GM23248 (cell line): ENCODE measurements around the gene IGF1R. TPM values are rescaled to one million over a fixed set of nuclear protein-coding genes. Genes with fewer than 3 reads are reported as not detected.

Source experiments
- DNase-seq: peaks from one replicate; pipeline ENCODE4 v3.0.0-alpha.2; 2015
- H2AFZ ChIP-seq: fragments of 200-600 bp; sonication (generic); 2 replicates; pipeline ENCODE4 v1.6.1; 2016; ENCODE audit warnings: antibody characterized with exemption
- H3F3A ChIP-seq: fragments of 200-600 bp; sonication (generic); 2 replicates; pipeline ENCODE4 v1.6.1; 2016; ENCODE audit warnings: mild to moderate bottlenecking, antibody characterized with exemption, mixed run types; ENCODE audit not compliant: insufficient read depth
- H3K27ac ChIP-seq: fragments of 200-600 bp; sonication (generic); 2 replicates; pipeline ENCODE4 v1.5.1; 2016; ENCODE audit warnings: mild to moderate bottlenecking
- H3K27me3 ChIP-seq: fragments of 200-600 bp; sonication (generic); replicated peaks from 2 replicates; pipeline ENCODE4 v1.6.1; 2016; ENCODE audit warnings: mild to moderate bottlenecking; ENCODE audit not compliant: insufficient read depth
- H3K36me3 ChIP-seq: fragments of 200-600 bp; sonication (generic); 2 replicates; pipeline ENCODE4 v1.6.1; 2016; ENCODE audit warnings: low read depth, mild to moderate bottlenecking
- H3K4me1 ChIP-seq: fragments of 200-600 bp; sonication (generic); 2 replicates; pipeline ENCODE4 v1.6.1; 2016; ENCODE audit warnings: mild to moderate bottlenecking; ENCODE audit not compliant: insufficient read depth
- H3K4me2 ChIP-seq: fragments of 200-600 bp; sonication (generic); one replicate; pipeline ENCODE4 v1.6.1; 2016; ENCODE audit warnings: mild to moderate bottlenecking; ENCODE audit not compliant: unreplicated experiment
- H3K4me3 ChIP-seq: fragments of 200-600 bp; sonication (generic); 2 replicates; pipeline ENCODE4 v1.5.1; 2016; ENCODE audit warnings: mild to moderate bottlenecking
- H3K79me2 ChIP-seq: fragments of 200-600 bp; sonication (generic); 2 replicates; pipeline ENCODE4 v1.6.1; 2016; ENCODE audit warnings: mild to moderate bottlenecking; ENCODE audit not compliant: insufficient read depth
- H3K9ac ChIP-seq: fragments of 200-600 bp; sonication (generic); 2 replicates; pipeline ENCODE4 v1.6.1; 2016; ENCODE audit warnings: mild to moderate bottlenecking
- H3K9me2 ChIP-seq: fragments of 200-600 bp; sonication (generic); 2 replicates; pipeline ENCODE4 v1.6.1; 2016; ENCODE audit warnings: mixed run types, mild to moderate bottlenecking, moderate library complexity; ENCODE audit not compliant: insufficient read depth
- H3K9me3 ChIP-seq: fragments of 200-600 bp; sonication (generic); one replicate; pipeline ENCODE4 v1.6.1; 2017; ENCODE audit warnings: low read depth
- H4K20me1 ChIP-seq: fragments of 200-600 bp; sonication (generic); 2 replicates; pipeline ENCODE4 v1.6.0; 2016; ENCODE audit not compliant: insufficient read depth
- EZH2 ChIP-seq: fragments of 200-600 bp; sonication (generic); IDR thresholded peaks from 2 replicates; pipeline ENCODE4 v1.6.1; 2018; ENCODE audit warnings: antibody characterized with exemption, mild to moderate bottlenecking; ENCODE audit not compliant: insufficient read depth, poor library complexity, severe bottlenecking
- EZH2phosphoT487 ChIP-seq: fragments of 200-600 bp; sonication (generic); IDR thresholded peaks from 2 replicates; pipeline ENCODE4 v1.6.1; 2018; ENCODE audit warnings: antibody characterized with exemption, moderate library complexity, mild to moderate bottlenecking, low read depth; ENCODE audit not compliant: insufficient read depth
- WGBS, 2 experiments: methylation state at CpG; one replicate each; pipeline ENCODE4 v1.1.6; 2015 to 2017; ENCODE audit warnings: low lambda C conversion rate in 2 of 2, low coverage in 1 of 2; ENCODE audit errors: missing lambda C conversion rate in 2 of 2; 5-methylcytosine and 5-hydroxymethylcytosine counted together
- in situ Hi-C: fragments of 300-500 bp; cut with MboI; formaldehyde crosslinking; loops from 2 replicates; pipeline ENCODE4 v1.15.0; 2020
- polyA plus RNA-seq: library from polyadenylated mRNA; unstranded; fragments of >200 nt; fragmentation: Nextera tagmentation; extraction: Ambion mirVana; gene quantifications from 2 replicates; pipeline ENCODE4 v1.2.1, GENCODE V29; 2016
- total RNA-seq: library from RNA; depleted of rRNA; stranded (reverse); fragments of >200 nt; shearing (Covaris generic); gene quantifications from 2 replicates; pipeline ENCODE4 v1.2.3, GENCODE V29; 2014

Gene IGF1R
- total and polyA plus RNA-seq, 2 experiments from 2014 or later = 22.0 to 48.6 TPM

DNA sequence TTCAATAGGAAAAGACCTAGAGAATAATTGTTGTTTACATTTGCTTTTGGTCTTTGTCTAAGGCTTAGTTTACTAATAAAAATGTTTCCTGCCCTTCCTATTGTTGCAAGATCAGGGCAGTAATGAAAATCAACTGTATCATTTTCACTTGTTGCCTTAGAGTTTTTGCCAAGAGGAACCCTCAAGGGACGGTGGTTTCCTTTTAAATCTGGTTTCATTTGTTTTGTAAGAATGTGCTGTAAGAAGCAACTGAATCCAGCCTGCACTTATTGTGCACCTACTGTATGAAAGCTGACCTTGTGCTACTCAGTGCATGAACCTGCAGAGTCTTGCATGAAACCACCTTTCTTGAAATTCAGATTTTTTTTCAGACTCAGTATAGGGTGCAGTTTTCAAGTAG is 5.3 kb downstream of the IGF1R start:
- TF ChIP-seq EZH2phosphoT487 (no peak), EZH2 (no peak)
- Histone ChIP-seq H3K9me2 (no peaks in the 10 kb centered on the region), H3K79me2 (peaks cover 94% of the 10 kb centered on the region), H3K27me3 (no peaks in the 10 kb centered on the region), H4K20me1 (peaks cover 20% of the 10 kb centered on the region; the same call in 1 of the 2 replicates), H3K9me3 (no peaks in the 10 kb centered on the region), H3K9ac (peak overlapping the region; percentile 89), H3F3A (peaks cover 48% of the 10 kb centered on the region), H2AFZ (no peak overlapping the region), H3K4me2 (peak overlapping the region; percentile 99), H3K36me3 (no peaks in the 10 kb centered on the region), H3K27ac (peak overlapping the region; percentile 15), H3K4me3 (peak overlapping the region; percentile 86), H3K4me1 (peaks cover 57% of the 10 kb centered on the region)
- in situ Hi-C loops = loop anchor here (10.0 to 25.0 kb wide), 2 partner anchors 191 to 409 kb away; no protein-coding TSS in a partner anchor
- DNase-seq = peak; percentile 57
- WGBS, 2 experiments = 6 to 10% methylated on average over 1 of the region's 1 CpG

DNA sequence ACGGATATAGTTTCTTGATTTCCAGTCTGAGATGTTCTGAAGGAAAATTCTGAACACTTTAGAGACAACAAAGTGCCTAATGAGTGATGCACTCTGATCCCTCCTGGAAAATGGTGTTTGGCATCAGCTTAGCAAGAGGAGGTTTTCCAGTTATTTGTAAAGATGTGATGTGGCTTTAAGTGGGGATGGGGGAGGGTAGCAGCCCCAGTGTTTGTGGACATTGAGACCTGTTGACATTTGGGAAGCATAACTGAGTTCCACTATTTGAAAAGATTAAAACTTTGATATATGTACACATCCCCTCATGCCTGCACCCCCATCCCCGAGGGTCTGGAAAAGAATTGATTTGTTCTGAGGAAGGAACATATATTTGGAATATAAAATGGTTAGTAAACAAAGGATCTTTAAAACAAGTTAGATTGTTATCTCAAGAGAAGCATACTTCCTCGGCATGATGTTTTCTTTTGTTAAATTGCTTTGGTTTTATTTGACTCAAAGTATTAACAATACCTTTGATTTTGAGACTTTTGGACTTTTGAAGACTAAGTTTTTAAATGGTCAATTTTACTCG is 6.5 kb downstream of the IGF1R start:
- Histone ChIP-seq H3K27me3 (no peaks in the 10 kb centered on the region), H2AFZ (no peak overlapping the region), H3K4me1 (peaks cover 65% of the 10 kb centered on the region), H3K36me3 (no peaks in the 10 kb centered on the region), H4K20me1 (peaks cover 31% of the 10 kb centered on the region; the same call in 1 of the 2 replicates), H3K27ac (no peak overlapping the region), H3K79me2 (peaks cover 100% of the 10 kb centered on the region), H3F3A (peaks cover 58% of the 10 kb centered on the region), H3K9ac (no peak overlapping the region), H3K9me3 (no peaks in the 10 kb centered on the region), H3K9me2 (no peaks in the 10 kb centered on the region), H3K4me3 (no peak overlapping the region), H3K4me2 (peak overlapping the region; percentile 1)
- TF ChIP-seq EZH2phosphoT487 = no peak
- TF ChIP-seq EZH2 = no peak
- 82 to 83% methylated on average over 4 of the region's 4 CpGs for WGBS, 2 experiments
- no peak for DNase-seq
- in situ Hi-C loops = loop anchor here (10.0 to 25.0 kb wide), 2 partner anchors 190 to 407 kb away; no protein-coding TSS in a partner anchor

DNA sequence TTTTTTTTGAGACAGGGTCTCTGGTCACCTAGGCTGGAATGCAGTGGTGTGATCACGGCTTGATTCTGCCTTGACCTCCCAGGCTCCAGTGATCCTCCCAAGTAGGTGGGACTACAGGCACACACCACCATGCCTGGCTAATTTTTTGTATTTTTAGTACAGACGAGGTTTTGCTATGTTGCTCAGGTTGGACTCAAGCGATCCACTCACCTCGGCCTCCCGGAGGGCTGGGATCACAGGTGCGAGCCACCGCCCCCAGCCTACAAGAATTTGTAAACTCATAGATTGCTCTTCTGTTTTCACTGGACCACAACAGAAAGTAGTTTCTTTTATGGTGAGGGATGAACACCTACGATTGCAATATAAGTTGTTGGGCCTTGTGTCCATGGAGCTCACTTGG is 7.4 kb downstream of the IGF1R start:
- Histone ChIP-seq H3K79me2 (peaks cover 100% of the 10 kb centered on the region), H3K27ac (no peak overlapping the region), H3F3A (peaks cover 58% of the 10 kb centered on the region), H4K20me1 (peaks cover 38% of the 10 kb centered on the region; the same call in 1 of the 2 replicates), H3K4me1 (peaks cover 66% of the 10 kb centered on the region), H3K9me2 (no peaks in the 10 kb centered on the region), H3K4me3 (no peak overlapping the region), H3K4me2 (no peak overlapping the region), H2AFZ (no peak overlapping the region), H3K9ac (no peak overlapping the region), H3K36me3 (no peaks in the 10 kb centered on the region), H3K27me3 (no peaks in the 10 kb centered on the region), H3K9me3 (no peaks in the 10 kb centered on the region)
- in situ Hi-C loops = loop anchor here (10.0 to 25.0 kb wide), 2 partner anchors 189 to 407 kb away; no protein-coding TSS in a partner anchor
- 93% methylated on average over 8 of the region's 8 CpGs for WGBS, 2 experiments
- TF ChIP-seq EZH2 (no peak), EZH2phosphoT487 (no peak)
- no peak for DNase-seq

DNA sequence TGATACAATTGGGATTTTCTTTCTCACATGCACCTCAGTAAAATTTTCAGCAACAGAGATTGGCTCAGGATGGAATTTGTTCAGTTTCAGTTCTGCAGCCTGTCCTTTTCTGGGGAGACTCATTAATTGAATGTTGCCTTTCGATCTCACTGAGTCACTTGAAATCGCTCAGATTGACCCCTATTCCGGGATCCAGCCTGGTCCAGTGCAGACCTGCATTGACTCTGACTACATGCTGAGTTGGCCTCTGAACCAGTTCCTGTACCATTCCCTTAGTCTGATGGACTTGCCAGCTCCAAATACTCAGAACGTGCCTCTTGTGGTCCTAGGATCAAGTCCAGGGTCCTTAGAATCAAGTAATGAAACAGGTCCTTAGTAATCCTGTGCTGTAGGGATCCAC is 9.4 kb downstream of the IGF1R start:
- Histone ChIP-seq H3F3A (peaks cover 42% of the 10 kb centered on the region), H3K9ac (peak overlapping the region; percentile 43; the same call in 1 of the 2 replicates), H3K9me2 (no peaks in the 10 kb centered on the region), H2AFZ (no peak overlapping the region), H3K36me3 (no peaks in the 10 kb centered on the region), H3K4me1 (peaks cover 56% of the 10 kb centered on the region), H3K79me2 (peaks cover 100% of the 10 kb centered on the region), H3K27ac (peak overlapping the region; percentile 59), H3K4me2 (peak overlapping the region; percentile 59), H3K4me3 (peak overlapping the region; percentile 50), H3K27me3 (no peaks in the 10 kb centered on the region), H4K20me1 (peaks cover 49% of the 10 kb centered on the region; the same call in 1 of the 2 replicates), H3K9me3 (no peaks in the 10 kb centered on the region)
- TF ChIP-seq EZH2 (no peak), EZH2phosphoT487 (no peak)
- DNase-seq = peak; percentile 82
- WGBS, 2 experiments = 0% methylated on average over 4 of the region's 4 CpGs
- in situ Hi-C loops = loop anchor here (10.0 to 25.0 kb wide), 2 partner anchors 187 to 405 kb away; no protein-coding TSS in a partner anchor
